GM18526 (cell line): ENCODE results near the gene GDF15.

ENCODE experiments used
- POLR2A ChIP-seq: IDR thresholded peaks from 3 replicates; pipeline ENCODE4 v1.6.1; 2011; ENCODE audit not compliant: insufficient read length; ENCODE audit errors: extremely low read depth

The GDF15 gene

GRCh38 chr19:18421371-18421959, 35.5 kb downstream of the GDF15 start:
- no peak for TF ChIP-seq POLR2A

- TF ChIP-seq POLR2A, result no peak
These were observed 36.7 kb downstream of the GDF15 start for GRCh38 chr19:18422530-18423191.

- no peak for TF ChIP-seq POLR2A
These were observed 37.5 kb downstream of the GDF15 start for GRCh38 chr19:18423258-18424020.

- TF ChIP-seq POLR2A, result no peak
These were observed 38.3 kb downstream of the GDF15 start for GRCh38 chr19:18424122-18424889.

GRCh38 chr19:18424890-18425514, 39.0 kb downstream of the GDF15 start:
- no peak for TF ChIP-seq POLR2A

GRCh38 chr19:18425515-18426415, 39.8 kb downstream of the GDF15 start:
- no peak for TF ChIP-seq POLR2A

GRCh38 chr19:18426416-18426767, 40.4 kb downstream of the GDF15 start:
- TF ChIP-seq POLR2A, result no peak

- TF ChIP-seq POLR2A, result no peak
These were observed 41.3 kb downstream of the GDF15 start for GRCh38 chr19:18427080-18427742.

- no peak for TF ChIP-seq POLR2A
These were observed 41.8 kb downstream of the GDF15 start for GRCh38 chr19:18427743-18428113.

- no peak for TF ChIP-seq POLR2A
These were observed 42.3 kb downstream of the GDF15 start for GRCh38 chr19:18428173-18428786.

- no peak for TF ChIP-seq POLR2A
These were observed 43.1 kb downstream of the GDF15 start for GRCh38 chr19:18428787-18429674.

- no peak for TF ChIP-seq POLR2A
These were observed 43.9 kb downstream of the GDF15 start for GRCh38 chr19:18429717-18430416.
